T47D (cell line): ENCODE results near the gene TP53TG3F.
"Not testable (repeated sequence)": the region's sequence is repeated elsewhere in the genome, so short reads cannot be mapped to it uniquely, and the experiment has no call there.

Source experiments
- DNase-seq, 2 experiments: peaks; one replicate each; pipeline versions ENCODE4 v3.0.0 to v3.0.0-alpha.2; 2011 to 2012; ENCODE audit warnings: low read depth in 1 of 2, low spot score in 1 of 2
- in situ Hi-C: cut with HindIII; loops from 2 replicates; pipeline ENCODE4 v1.10.0; 2016; ENCODE audit warnings: low sequenced_read_pairs, low pct_unique_long_range_greater_than_20kb

The TP53TG3F gene

GRCh38 chr16:33459312-33459711 lies at the start of gene TP53TG3F:
TP53TG3F (plus strand) TSS chr16:33459612; CDS start chr16:33459680, 68 bp downstream.
- DNase-seq, in situ Hi-C loops: not testable (repeated sequence)

DNA sequence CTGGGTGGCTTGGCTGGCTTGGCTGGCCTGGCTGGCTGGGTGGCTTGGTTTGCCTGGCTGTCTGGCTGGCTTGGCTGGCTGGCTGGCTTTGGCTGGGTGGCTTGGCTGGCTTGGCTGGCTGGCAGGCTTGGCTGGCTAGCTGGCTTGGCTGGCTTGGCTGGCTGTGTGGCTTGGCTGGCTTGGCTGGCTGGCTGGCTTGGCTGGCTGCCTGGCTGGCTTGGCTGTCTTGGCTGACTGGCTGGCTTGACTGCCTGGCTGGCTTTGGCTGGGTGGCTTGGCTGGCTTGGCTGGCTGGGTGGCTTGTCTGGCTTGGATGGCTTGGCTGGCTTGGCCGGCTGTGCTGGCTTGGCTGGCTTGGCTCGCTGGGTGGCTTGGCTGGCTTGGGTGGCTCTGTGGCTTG lies 32.2 kb downstream of the TP53TG3F start:
- DNase-seq, in situ Hi-C loops: not testable (repeated sequence)

- in situ Hi-C loops, DNase-seq: not testable (repeated sequence)
These were observed 47.8 kb downstream of the TP53TG3F start for GRCh38 chr16:33507231-33507630.

DNA sequence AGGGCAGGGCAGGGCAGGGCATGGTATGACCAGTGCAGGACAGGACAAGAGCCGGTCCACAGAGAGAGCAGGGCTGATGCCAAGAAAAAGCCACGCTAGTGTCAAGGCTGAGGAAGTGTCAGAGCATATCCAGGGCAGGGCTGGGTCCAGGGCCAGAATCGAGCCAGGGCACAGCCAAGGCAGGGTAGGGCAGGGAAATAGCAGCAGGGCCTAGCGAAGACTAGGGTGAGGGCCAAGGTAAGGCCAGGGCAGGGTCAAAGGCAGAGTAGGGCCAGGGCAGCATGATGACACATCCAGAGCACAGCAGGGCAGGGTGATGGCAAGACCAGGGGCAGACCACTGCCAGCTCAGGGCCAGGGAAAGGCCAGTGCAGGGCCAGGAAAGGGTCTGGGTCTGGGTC lies 49.7 kb downstream of the TP53TG3F start:
- in situ Hi-C loops, DNase-seq: not testable (repeated sequence)

DNA sequence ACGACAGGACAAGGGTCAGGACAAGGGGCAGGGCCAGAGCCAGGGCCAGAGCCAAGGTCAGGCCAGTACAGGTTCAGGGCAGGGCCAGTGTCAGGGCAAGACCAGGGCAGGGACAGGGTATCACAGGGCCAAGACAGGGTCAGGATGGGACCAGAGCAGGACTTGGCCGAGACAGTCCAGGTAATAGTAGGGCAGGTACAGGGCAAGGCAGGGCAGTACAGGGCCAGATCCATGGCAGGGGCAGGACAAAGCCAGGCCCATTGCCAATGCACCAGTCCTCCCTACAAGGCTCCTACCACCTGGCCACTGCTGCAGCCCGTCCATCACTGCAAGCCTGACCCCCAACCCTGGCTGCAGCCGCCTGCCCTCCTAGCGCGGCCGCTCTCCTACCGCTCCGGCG lies 50.5 kb downstream of the TP53TG3F start:
- DNase-seq, in situ Hi-C loops: not testable (repeated sequence)
